AG09319 (cell line): ENCODE measurements around the gene DDX39B.

Experiments
- DNase-seq: peaks from one replicate; pipeline ENCODE4 v3.0.0-alpha.2; 2010; ENCODE audit warnings: low read depth; ENCODE audit errors: extremely low read depth
- TF ChIP-seq, protein P1 (sequence below): IDR thresholded peaks from 2 replicates; pipeline ENCODE4 v1.5.1; 2011; ENCODE audit warnings: low read depth, mild to moderate bottlenecking, inconsistent platforms, low read length, moderate library complexity

The DDX39B gene

DNA sequence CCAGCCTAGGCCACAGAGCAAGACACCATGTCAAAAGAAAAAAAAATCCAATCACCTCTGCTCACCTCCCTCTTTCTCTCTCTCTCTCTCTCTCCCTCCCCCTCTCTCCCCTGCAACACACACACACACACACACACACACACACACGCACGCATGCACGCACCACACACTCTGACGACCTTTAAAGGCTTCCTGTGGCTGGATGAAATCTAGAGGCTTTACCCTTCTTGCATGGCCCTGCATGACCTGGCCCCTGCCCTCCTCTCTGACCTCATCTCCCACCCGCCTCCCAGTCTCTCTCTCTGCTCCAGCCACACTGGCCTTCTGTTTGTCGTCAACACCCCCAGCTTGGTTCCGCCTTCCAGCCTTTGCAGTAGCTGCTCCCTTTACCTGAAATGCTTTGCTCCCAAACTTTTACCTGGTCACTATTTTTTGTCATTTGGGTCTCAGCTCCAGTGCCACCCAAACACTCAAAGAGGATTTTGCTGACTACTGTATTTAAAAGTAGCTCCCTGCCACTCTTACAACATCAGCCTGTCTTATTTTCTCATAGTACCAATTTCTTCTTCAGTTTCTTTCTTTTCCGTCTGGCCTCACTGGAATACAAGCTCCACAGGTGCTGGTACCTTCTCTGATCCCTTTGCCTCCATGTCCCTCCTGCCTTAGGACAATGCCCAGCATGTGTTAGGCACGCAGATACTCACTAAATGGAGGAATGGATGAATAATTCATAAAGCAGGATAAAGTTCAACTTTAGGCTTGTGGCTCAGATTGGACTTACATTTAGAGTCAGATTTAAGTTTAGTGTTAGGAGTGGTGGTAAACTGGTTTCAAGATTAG, 25.9 kb upstream of the DDX39B start:
- TF ChIP-seq, protein P1, sequence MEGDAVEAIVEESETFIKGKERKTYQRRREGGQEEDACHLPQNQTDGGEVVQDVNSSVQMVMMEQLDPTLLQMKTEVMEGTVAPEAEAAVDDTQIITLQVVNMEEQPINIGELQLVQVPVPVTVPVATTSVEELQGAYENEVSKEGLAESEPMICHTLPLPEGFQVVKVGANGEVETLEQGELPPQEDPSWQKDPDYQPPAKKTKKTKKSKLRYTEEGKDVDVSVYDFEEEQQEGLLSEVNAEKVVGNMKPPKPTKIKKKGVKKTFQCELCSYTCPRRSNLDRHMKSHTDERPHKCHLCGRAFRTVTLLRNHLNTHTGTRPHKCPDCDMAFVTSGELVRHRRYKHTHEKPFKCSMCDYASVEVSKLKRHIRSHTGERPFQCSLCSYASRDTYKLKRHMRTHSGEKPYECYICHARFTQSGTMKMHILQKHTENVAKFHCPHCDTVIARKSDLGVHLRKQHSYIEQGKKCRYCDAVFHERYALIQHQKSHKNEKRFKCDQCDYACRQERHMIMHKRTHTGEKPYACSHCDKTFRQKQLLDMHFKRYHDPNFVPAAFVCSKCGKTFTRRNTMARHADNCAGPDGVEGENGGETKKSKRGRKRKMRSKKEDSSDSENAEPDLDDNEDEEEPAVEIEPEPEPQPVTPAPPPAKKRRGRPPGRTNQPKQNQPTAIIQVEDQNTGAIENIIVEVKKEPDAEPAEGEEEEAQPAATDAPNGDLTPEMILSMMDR = no peak
- no peak for DNase-seq

DNA sequence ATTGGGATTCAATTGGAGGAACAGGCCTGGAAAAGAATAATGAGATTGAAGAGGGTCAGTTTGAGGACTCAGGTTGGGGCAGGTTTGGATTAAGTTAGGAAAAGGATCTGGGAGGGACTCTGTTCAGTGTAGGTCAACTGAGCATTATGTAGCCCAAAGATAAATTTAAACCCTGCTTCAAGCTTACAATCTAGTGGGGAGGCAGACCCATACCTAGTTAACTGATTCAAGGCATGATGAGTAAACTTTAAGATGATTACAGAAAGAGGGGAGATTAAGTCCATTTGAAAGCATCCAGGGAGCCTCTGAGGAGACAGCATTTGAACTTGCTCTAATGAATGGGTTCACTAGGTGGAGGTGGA, 18.9 kb upstream of the DDX39B start:
- DNase-seq = no peak
- TF ChIP-seq, protein P1 = no peak

DNA sequence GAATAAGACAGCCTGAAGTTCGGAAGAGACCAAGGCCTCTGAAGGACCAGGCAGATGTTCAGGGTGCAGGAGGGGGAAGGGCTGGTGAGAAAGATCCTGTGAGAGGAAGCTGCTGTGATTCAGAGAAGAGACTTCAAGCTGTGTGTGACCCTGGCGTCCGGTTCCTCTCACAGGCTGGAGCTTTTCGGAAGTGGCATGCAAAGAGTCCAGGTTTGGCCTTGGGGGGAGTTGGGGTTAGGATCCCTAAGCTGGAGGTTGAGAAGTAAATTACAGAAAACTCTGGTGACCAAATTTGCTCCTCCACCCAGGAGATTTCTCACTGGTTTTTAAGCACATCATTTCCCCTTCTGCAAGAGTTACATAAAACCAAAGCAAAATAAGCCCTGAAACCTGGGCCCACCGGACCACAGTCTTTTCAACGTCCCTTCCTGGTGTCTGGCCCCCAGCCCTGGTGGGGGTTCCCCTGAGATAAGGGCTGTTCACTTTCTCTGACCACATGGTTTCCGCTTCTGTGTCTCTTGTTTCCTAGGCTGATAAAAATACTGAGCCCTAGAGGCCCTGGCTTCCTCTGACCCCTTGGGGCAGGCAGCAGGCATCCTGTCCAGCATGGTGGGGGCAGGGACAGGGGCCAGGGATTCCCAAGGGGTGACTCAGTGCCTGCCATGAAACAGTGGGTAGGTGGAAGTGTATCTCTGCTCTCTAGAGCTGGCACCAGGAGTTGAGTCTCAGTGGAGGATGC, 18.3 kb upstream of the DDX39B start:
- no peak for DNase-seq
- TF ChIP-seq, protein P1 = no peak

DNA sequence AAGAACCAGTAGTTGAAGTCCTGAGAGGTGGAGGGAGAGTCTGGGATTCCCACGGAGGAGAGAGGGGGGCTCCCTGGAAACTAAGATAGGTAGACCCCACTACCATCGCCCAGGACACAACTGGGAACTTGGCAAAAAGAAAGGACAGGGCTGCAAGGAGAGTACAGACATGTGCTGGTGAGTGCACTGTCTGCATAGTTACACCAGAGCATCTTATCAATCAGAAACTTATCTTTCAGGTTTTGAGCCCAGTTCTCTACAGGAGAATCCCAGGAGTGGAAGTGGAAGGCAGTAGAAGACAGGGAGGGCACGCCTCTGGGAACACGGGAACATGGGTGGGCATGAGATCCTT, 17.8 kb upstream of the DDX39B start:
- DNase-seq = no peak

DNA sequence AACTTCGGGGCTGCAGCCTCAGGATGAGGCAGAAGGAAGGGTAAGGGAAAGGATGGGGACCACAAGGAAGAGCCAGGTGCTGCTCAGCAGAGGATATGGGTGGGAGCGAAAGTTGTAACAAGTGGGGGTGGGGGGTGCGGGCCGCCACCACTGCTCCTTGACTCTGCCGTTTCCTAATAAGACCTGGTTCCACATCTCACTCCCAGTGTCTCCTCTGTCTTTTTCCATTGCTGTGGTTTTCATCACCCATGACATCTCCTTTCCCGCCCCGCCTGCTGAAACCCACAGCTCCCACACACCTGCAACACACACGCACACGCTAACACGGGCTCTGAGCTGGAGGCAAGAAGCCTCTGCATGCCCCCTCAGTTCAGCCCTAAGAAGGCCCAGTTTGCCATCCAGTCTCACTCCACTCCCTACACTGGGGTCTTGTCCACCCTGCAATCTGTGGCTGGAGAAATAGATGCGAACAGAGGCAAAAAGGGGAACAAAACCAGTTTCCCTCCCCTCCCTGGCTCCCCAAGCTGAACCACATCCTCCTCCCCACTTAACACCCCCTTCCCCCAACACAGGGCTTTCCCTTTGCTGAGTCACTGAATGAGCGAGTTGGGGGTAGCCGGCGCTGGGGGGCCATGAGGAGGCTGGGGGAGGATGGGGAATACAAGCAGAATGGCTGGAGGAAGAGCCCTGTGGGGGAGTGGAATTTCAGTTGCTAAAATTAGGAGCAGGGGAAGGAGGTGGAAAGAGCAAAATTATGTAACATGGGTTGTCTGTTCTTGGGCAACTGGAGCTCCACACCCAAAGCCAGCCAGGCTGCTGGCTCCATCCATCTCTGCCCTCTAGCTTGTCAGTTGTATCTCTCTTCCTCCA, 17.1 kb upstream of the DDX39B start:
- DNase-seq = no peak
- TF ChIP-seq, protein P1 = no peak

More for the DNA sequence above, 17.8 kb upstream of the DDX39B start:
- TF ChIP-seq, protein P1 = no peak

DNA sequence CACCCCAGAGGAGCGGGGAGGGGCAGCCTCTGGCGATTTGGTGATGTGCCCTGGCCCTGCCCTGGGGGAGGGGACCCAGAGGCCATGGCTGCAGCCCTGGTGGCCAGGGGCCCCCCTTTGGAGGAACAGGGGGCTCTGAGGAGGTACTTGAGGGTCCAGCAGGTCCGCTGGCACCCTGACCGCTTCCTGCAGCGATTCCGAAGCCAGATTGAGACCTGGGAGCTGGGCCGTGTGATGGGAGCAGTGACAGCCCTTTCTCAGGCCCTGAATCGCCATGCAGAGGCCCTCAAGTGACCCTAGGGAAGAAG, 16.5 kb upstream of the DDX39B start:
- no peak for DNase-seq
- TF ChIP-seq, protein P1 = no peak
